ENCODE data around the gene BRINP3. TPM values are rescaled to one million over a fixed set of nuclear protein-coding genes. Genes with fewer than 3 reads are reported as not detected.

The BRINP3 gene
- total RNA-seq, 1 experiment from 2014 or later = not detected

DNA sequence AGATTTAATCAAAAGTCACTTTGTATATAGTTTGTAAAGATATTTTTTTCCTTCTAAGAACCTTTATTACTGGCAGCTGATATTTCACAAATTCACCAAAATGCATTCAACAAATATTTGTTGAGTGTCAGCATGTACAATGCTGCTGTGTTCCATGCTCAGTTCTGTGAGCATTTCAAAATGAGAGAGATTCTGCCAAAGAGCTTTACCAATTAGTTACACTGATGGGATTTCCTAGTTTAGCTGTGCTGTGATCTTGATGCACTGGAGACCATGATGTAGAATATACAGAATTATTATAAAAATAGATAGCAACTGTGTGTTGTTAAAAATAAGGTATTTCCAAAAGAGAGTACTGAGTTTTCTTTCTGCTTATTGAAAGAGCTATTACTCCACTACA is 225.6 kb downstream of the BRINP3 start:
- Histone ChIP-seq H3K36me3 (ENCODE audit: insufficient read depth, low read length, poor library complexity, severe bottlenecking) (no peaks in the 10 kb centered on the region), H3K9me3 (ENCODE audit: low read depth, low read length, poor library complexity, severe bottlenecking) (no peaks in the 10 kb centered on the region), H3K27ac (ENCODE audit: low read depth, low read length, poor library complexity, severe bottlenecking) (no peak overlapping the region), H3K4me3 (ENCODE audit: low read depth, low read length, poor library complexity, severe bottlenecking) (no peak overlapping the region), H3K27me3 (replicated peaks; ENCODE audit: insufficient read depth, low read depth, low read length, poor library complexity) (no peaks in the 10 kb centered on the region), H3K4me1 (ENCODE audit: insufficient read depth, low read length, poor library complexity, severe bottlenecking) (no peaks in the 10 kb centered on the region)
- ChIA-PET POLR2A (ENCODE audit: low non-redundant PET) (no interaction called here), CTCF (no interaction called here)
- no TSS peak for BruUV-seq (replicated peaks)
- no peak for DNase-seq (ENCODE audit: low spot score)
- TF ChIP-seq CTCF (conservative IDR thresholded peaks at IDR 0.05; ENCODE audit: low read depth, low read length) = no peak
- TF ChIP-seq EZH2 (IDR thresholded peaks at IDR 0.05; ENCODE audit: borderline replicate concordance, low read depth, low read length, poor library complexity, severe bottlenecking) = no peak
- intact Hi-C loops (cut with micrococcal nuclease; ENCODE audit: unreplicated experiment) = no loop called here

GRCh38 chr1:190250368-190250767 is 227.3 kb downstream of the BRINP3 start:
- POLR2A ChIA-PET (ENCODE audit: low non-redundant PET) = no interaction called here
- TF ChIP-seq CTCF (conservative IDR thresholded peaks at IDR 0.05; ENCODE audit: low read depth, low read length) = no peak
- no peak for TF ChIP-seq EZH2 (IDR thresholded peaks at IDR 0.05; ENCODE audit: borderline replicate concordance, low read depth, low read length, poor library complexity, severe bottlenecking)
- intact Hi-C loops (cut with micrococcal nuclease; ENCODE audit: unreplicated experiment) = no loop called here
- no peak overlapping the region for H3K27ac ChIP-seq (ENCODE audit: low read depth, low read length, poor library complexity, severe bottlenecking)
- H3K9me3 ChIP-seq (ENCODE audit: low read depth, low read length, poor library complexity, severe bottlenecking) = no peaks in the 10 kb centered on the region
- H3K27me3 ChIP-seq (replicated peaks; ENCODE audit: insufficient read depth, low read depth, low read length, poor library complexity) = no peaks in the 10 kb centered on the region
- H3K36me3 ChIP-seq (ENCODE audit: insufficient read depth, low read length, poor library complexity, severe bottlenecking) = no peaks in the 10 kb centered on the region
- DNase-seq (ENCODE audit: low spot score) = no peak
- H3K4me3 ChIP-seq (ENCODE audit: low read depth, low read length, poor library complexity, severe bottlenecking) = no peak overlapping the region
- BruUV-seq (replicated peaks) = no TSS peak
- CTCF ChIA-PET = no interaction called here
- no peaks in the 10 kb centered on the region for H3K4me1 ChIP-seq (ENCODE audit: insufficient read depth, low read length, poor library complexity, severe bottlenecking)

- H3K4me3 ChIP-seq (ENCODE audit: low read depth, low read length, poor library complexity, severe bottlenecking) = no peak overlapping the region
- intact Hi-C loops (cut with micrococcal nuclease; ENCODE audit: unreplicated experiment) = no loop called here
- no peaks in the 10 kb centered on the region for H3K36me3 ChIP-seq (ENCODE audit: insufficient read depth, low read length, poor library complexity, severe bottlenecking)
- no peaks in the 10 kb centered on the region for H3K4me1 ChIP-seq (ENCODE audit: insufficient read depth, low read length, poor library complexity, severe bottlenecking)
- POLR2A ChIA-PET (ENCODE audit: low non-redundant PET) = no interaction called here
- H3K27me3 ChIP-seq (replicated peaks; ENCODE audit: insufficient read depth, low read depth, low read length, poor library complexity) = no peaks in the 10 kb centered on the region
- no peak overlapping the region for H3K27ac ChIP-seq (ENCODE audit: low read depth, low read length, poor library complexity, severe bottlenecking)
- DNase-seq (ENCODE audit: low spot score) = no peak
- H3K9me3 ChIP-seq (ENCODE audit: low read depth, low read length, poor library complexity, severe bottlenecking) = no peaks in the 10 kb centered on the region
- TF ChIP-seq EZH2 (IDR thresholded peaks at IDR 0.05; ENCODE audit: borderline replicate concordance, low read depth, low read length, poor library complexity, severe bottlenecking) (no peak), CTCF (conservative IDR thresholded peaks at IDR 0.05; ENCODE audit: low read depth, low read length) (no peak)
- no TSS peak for BruUV-seq (replicated peaks)
- CTCF ChIA-PET = no interaction called here
Measured at GRCh38 chr1:190244406-190244805, 233.3 kb downstream of the BRINP3 start.
